ENCODE results near the gene IGSF9. TPM values are rescaled to one million over a fixed set of nuclear protein-coding genes. Genes with fewer than 3 reads are reported as not detected.

The IGSF9 gene
- total RNA-seq, 1 donor: under 0.01 TPM

DNA sequence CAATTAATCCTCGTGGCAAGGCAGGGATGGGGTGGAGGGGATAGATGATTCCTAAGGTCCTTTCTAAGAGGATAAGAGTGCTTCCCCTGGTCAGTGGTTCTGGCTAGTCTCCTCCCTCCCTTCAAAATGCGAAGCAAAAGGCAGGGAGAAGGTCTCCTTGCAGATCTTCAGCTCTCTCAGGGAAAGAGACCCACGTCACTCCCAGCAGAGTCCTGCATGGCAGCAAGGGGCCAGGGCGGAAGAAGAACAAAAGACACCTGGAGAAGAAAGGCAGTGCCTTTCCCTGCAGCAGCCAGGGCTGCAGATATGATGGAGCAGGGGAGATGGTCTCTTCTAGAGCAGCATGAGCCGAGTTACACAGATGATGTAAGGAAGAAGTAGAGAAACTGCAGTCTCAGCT is 38.3 kb upstream of the IGSF9 start:
- H3K27me3 ChIP-seq (ENCODE audit: insufficient read depth, low read length): no peaks in the 10 kb centered on the region
- no peak overlapping the region for H3K4me3 ChIP-seq (ENCODE audit: insufficient read depth, low read length)

DNA sequence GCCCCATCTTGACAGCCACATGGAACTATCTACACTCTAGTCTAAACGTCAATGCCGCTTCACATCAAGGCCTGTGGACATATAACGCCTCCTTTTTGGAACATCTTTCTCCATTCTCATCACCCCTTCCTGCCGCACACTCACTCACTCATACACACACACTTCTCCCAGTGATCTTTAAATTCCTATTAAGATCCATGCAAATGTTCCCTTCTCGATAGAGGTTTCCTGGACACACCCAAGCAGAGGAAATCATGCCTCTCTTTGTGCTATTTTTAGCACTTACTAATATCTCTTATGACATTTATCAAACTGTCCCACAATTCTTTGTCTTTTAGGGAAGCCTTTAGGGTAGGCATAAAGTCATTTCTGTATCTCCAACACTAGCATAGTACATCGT is 36.9 kb upstream of the IGSF9 start:
- H3K4me3 ChIP-seq (ENCODE audit: insufficient read depth, low read length): no peak overlapping the region
- TF ChIP-seq, protein P1, sequence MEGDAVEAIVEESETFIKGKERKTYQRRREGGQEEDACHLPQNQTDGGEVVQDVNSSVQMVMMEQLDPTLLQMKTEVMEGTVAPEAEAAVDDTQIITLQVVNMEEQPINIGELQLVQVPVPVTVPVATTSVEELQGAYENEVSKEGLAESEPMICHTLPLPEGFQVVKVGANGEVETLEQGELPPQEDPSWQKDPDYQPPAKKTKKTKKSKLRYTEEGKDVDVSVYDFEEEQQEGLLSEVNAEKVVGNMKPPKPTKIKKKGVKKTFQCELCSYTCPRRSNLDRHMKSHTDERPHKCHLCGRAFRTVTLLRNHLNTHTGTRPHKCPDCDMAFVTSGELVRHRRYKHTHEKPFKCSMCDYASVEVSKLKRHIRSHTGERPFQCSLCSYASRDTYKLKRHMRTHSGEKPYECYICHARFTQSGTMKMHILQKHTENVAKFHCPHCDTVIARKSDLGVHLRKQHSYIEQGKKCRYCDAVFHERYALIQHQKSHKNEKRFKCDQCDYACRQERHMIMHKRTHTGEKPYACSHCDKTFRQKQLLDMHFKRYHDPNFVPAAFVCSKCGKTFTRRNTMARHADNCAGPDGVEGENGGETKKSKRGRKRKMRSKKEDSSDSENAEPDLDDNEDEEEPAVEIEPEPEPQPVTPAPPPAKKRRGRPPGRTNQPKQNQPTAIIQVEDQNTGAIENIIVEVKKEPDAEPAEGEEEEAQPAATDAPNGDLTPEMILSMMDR (IDR thresholded peaks at IDR 0.05; ENCODE audit: extremely low read depth, low read depth, low read length): no peak
- no peak overlapping the region for H2AFZ ChIP-seq (ENCODE audit: low read length)
- no peak overlapping the region for H3K27ac ChIP-seq (ENCODE audit: low read depth, low read length)
- H3K36me3 ChIP-seq (ENCODE audit: insufficient read depth, low read length): peaks cover 5% of the 10 kb centered on the region
- H3K9me3 ChIP-seq (ENCODE audit: low read depth, low read length): no peaks in the 10 kb centered on the region
- no peaks in the 10 kb centered on the region for H3K4me1 ChIP-seq (ENCODE audit: insufficient read depth, low read length)
- no peaks in the 10 kb centered on the region for H3K27me3 ChIP-seq (ENCODE audit: insufficient read depth, low read length)
- H3K4me2 ChIP-seq (ENCODE audit: insufficient read depth, low read length): no peak overlapping the region
- no peaks in the 10 kb centered on the region for H3K79me2 ChIP-seq (ENCODE audit: insufficient read depth, low read length)
- no peak for DNase-seq (ENCODE audit: insufficient read length, low spot score, missing footprints)
- H4K20me1 ChIP-seq (ENCODE audit: insufficient read depth, low read length): no peaks in the 10 kb centered on the region

More for the DNA sequence above, 38.3 kb upstream of the IGSF9 start:
- TF ChIP-seq, protein P1 (IDR thresholded peaks at IDR 0.05; ENCODE audit: extremely low read depth, low read depth, low read length): no peak
- no peaks in the 10 kb centered on the region for H4K20me1 ChIP-seq (ENCODE audit: insufficient read depth, low read length)
- H2AFZ ChIP-seq (ENCODE audit: low read length): no peak overlapping the region
- H3K79me2 ChIP-seq (ENCODE audit: insufficient read depth, low read length): no peaks in the 10 kb centered on the region
- no peak overlapping the region for H3K27ac ChIP-seq (ENCODE audit: low read depth, low read length)
- peaks cover 5% of the 10 kb centered on the region for H3K36me3 ChIP-seq (ENCODE audit: insufficient read depth, low read length)
- no peak for DNase-seq (ENCODE audit: insufficient read length, low spot score, missing footprints)
- H3K4me1 ChIP-seq (ENCODE audit: insufficient read depth, low read length): no peaks in the 10 kb centered on the region
- no peaks in the 10 kb centered on the region for H3K9me3 ChIP-seq (ENCODE audit: low read depth, low read length)
- no peak overlapping the region for H3K4me2 ChIP-seq (ENCODE audit: insufficient read depth, low read length)

DNA sequence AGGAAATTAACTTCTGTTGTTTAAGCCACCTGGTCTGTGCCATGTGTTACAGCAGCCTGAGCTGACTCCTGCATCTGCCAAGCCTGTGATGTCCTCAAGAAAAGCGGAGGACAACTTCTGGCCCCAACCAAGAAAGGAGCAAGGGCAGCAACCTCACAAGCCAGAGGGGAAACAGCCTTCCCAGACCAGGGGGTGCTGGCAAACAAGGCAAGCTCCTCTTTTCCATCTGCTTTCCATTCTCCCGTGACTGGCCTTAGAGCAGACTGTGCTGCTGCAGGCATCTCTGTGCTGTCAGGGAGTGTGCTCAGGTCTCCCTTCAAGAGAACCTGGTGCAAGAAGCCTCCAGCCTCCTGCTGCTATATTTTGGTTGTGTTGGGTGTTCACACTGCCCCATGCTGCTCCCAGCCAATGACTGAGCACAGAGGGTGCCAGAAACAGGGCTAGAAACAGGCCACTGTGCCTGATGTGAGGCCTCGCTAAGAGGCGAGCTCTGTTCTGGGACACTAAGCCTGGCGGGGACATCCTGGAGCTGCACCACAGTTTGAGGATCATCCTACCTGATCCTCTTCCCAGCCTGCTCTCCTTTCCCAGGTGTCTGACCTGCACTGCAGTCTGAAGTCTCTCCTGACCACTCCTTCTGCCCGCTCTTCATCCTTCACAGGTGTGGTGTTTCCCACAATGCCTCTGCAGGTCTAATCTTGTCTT is 36.1 kb upstream of the IGSF9 start:
- Histone ChIP-seq H3K4me1 (ENCODE audit: insufficient read depth, low read length) (no peaks in the 10 kb centered on the region), H3K27me3 (ENCODE audit: insufficient read depth, low read length) (no peaks in the 10 kb centered on the region), H3K4me2 (ENCODE audit: insufficient read depth, low read length) (no peak overlapping the region), H3K36me3 (ENCODE audit: insufficient read depth, low read length) (peaks cover 5% of the 10 kb centered on the region), H4K20me1 (ENCODE audit: insufficient read depth, low read length) (no peaks in the 10 kb centered on the region), H3K79me2 (ENCODE audit: insufficient read depth, low read length) (no peaks in the 10 kb centered on the region), H3K9me3 (ENCODE audit: low read depth, low read length) (no peaks in the 10 kb centered on the region), H3K4me3 (ENCODE audit: insufficient read depth, low read length) (no peak overlapping the region), H3K27ac (ENCODE audit: low read depth, low read length) (no peak overlapping the region), H2AFZ (ENCODE audit: low read length) (no peak overlapping the region)
- TF ChIP-seq, protein P1 (IDR thresholded peaks at IDR 0.05; ENCODE audit: extremely low read depth, low read depth, low read length): no peak
- no peak for DNase-seq (ENCODE audit: insufficient read length, low spot score, missing footprints)

DNA sequence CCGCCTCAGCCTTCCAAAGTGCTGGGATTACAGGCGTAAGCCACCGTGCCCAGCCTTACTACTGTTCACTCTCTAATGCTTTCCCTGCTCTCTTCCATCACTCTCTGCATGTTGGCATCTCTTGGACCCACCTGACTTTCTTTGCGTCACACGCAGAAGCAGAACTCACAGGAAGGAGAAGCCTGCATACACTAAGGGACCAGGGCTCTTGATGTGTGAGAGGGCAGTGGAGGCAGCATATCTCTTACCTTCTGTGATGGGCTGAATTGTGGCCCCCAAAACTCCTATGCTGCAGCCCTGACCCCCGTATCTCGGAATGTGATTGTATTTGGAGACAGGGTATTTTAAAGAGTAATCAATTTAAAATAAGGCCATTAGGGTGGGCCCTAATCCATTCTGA is 35.4 kb upstream of the IGSF9 start:
- H3K36me3 ChIP-seq (ENCODE audit: insufficient read depth, low read length): peaks cover 5% of the 10 kb centered on the region
- no peak overlapping the region for H2AFZ ChIP-seq (ENCODE audit: low read length)
- no peaks in the 10 kb centered on the region for H3K9me3 ChIP-seq (ENCODE audit: low read depth, low read length)
- no peaks in the 10 kb centered on the region for H3K79me2 ChIP-seq (ENCODE audit: insufficient read depth, low read length)
- no peak overlapping the region for H3K27ac ChIP-seq (ENCODE audit: low read depth, low read length)
- H3K4me2 ChIP-seq (ENCODE audit: insufficient read depth, low read length): no peak overlapping the region
- H3K27me3 ChIP-seq (ENCODE audit: insufficient read depth, low read length): no peaks in the 10 kb centered on the region
- DNase-seq (ENCODE audit: insufficient read length, low spot score, missing footprints): no peak
- TF ChIP-seq, protein P1 (IDR thresholded peaks at IDR 0.05; ENCODE audit: extremely low read depth, low read depth, low read length): no peak
- no peak overlapping the region for H3K4me3 ChIP-seq (ENCODE audit: insufficient read depth, low read length)
- no peaks in the 10 kb centered on the region for H3K4me1 ChIP-seq (ENCODE audit: insufficient read depth, low read length)
- no peaks in the 10 kb centered on the region for H4K20me1 ChIP-seq (ENCODE audit: insufficient read depth, low read length)
